Neural cell (in vitro differentiated cells): ENCODE data around the gene DHPS. TPM values are rescaled to one million over a fixed set of nuclear protein-coding genes. Genes with fewer than 3 reads are reported as not detected.
"Not testable (repeated sequence)": the region's sequence is repeated elsewhere in the genome, so short reads cannot be mapped to it uniquely, and the experiment has no call there.

Experiments used
- H2AFZ ChIP-seq: fragments of 200-600, 300-800 bp; sonication (generic), shearing (Covaris generic); 2 replicates; pipeline ENCODE4 v1.6.0; 2014; ENCODE audit warnings: low read depth, mild to moderate bottlenecking, antibody characterized with exemption, low read length, moderate library complexity
- H3F3A ChIP-seq: fragments of 200-600 bp; shearing (Covaris generic); 2 replicates; pipeline ENCODE4 v1.6.1; 2016; ENCODE audit warnings: mild to moderate bottlenecking, moderate library complexity, mixed read lengths, antibody characterized with exemption, low read length; ENCODE audit not compliant: insufficient read depth, poor library complexity, severe bottlenecking
- H3K27ac ChIP-seq: fragments of 200-600, 300-800 bp; sonication (generic), shearing (Covaris generic); 2 replicates; pipeline ENCODE4 v1.5.1; 2014; ENCODE audit warnings: mild to moderate bottlenecking, low read length, moderate library complexity
- H3K27me3 ChIP-seq: fragments of 300-800, 200-600 bp; sonication (generic), shearing (Covaris generic); 2 replicates; pipeline ENCODE4 v1.6.0; 2014; ENCODE audit warnings: mild to moderate bottlenecking, low read depth, low read length, moderate library complexity; ENCODE audit not compliant: insufficient read depth
- H3K36me3 ChIP-seq: fragments of 300-800, 200-600 bp; sonication (generic), shearing (Covaris generic); 2 replicates; pipeline ENCODE4 v1.5.1; 2014; ENCODE audit warnings: mild to moderate bottlenecking, antibody characterized with exemption, low read length, moderate library complexity; ENCODE audit not compliant: insufficient read depth
- H3K4me2 ChIP-seq: fragments of 300-800, 200-600 bp; sonication (generic), shearing (Covaris generic); 2 replicates; pipeline ENCODE4 v1.6.0; 2014; ENCODE audit warnings: mild to moderate bottlenecking, low read length
- H3K4me3 ChIP-seq: fragments of 300-800, 200-600 bp; sonication (generic), shearing (Covaris generic); 2 replicates; pipeline ENCODE4 v1.5.1; 2014; ENCODE audit warnings: mild to moderate bottlenecking, low read length, moderate library complexity
- H3K79me2 ChIP-seq: fragments of 200-600 bp; shearing (Covaris generic); replicated peaks from 2 replicates; pipeline ENCODE4 v1.6.0; 2014; ENCODE audit warnings: mild to moderate bottlenecking, low read length, moderate library complexity; ENCODE audit not compliant: insufficient read depth
- H3K9ac ChIP-seq: fragments of 300-800, 200-600 bp; sonication (generic), shearing (Covaris generic); 2 replicates; pipeline ENCODE4 v1.6.1; 2016; ENCODE audit warnings: mild to moderate bottlenecking, low read length, mixed read lengths
- H3K9me2 ChIP-seq: fragments of 200-600 bp; shearing (Covaris generic); 2 replicates; pipeline ENCODE4 v1.6.1; 2016; ENCODE audit warnings: mild to moderate bottlenecking, low read length, mixed read lengths; ENCODE audit not compliant: insufficient read depth
- H3K9me3 ChIP-seq: fragments of 200-600, 300-800 bp; sonication (generic), shearing (Covaris generic); 2 replicates; pipeline ENCODE4 v1.6.1; 2016; ENCODE audit warnings: mild to moderate bottlenecking, mixed run types, low read length, moderate library complexity, mixed read lengths
- H4K20me1 ChIP-seq: fragments of 200-600 bp; shearing (Covaris generic); 2 replicates; pipeline ENCODE4 v1.6.1; 2016; ENCODE audit warnings: mild to moderate bottlenecking, mixed run types; ENCODE audit not compliant: insufficient read depth
- EP300 ChIP-seq: fragments of 450-650 bp; conservative IDR thresholded peaks from 2 replicates; pipeline ENCODE4 v1.6.1; 2014; ENCODE audit warnings: antibody characterized with exemption, mild to moderate bottlenecking, moderate library complexity; ENCODE audit not compliant: poor library complexity, severe bottlenecking
- EZH2 ChIP-seq: fragments of 200-600, 300-800 bp; shearing (Covaris generic), sonication (generic); IDR thresholded peaks from 2 replicates; pipeline ENCODE4 v1.6.1; 2014; ENCODE audit warnings: antibody characterized with exemption, low read length, borderline replicate concordance, mild to moderate bottlenecking; ENCODE audit not compliant: insufficient read depth, poor library complexity, severe bottlenecking
- MXI1 ChIP-seq: fragments of 450-650 bp; conservative IDR thresholded peaks from 2 replicates; pipeline ENCODE4 v1.6.1; 2014; ENCODE audit warnings: antibody characterized with exemption, mild to moderate bottlenecking; ENCODE audit not compliant: poor library complexity, severe bottlenecking
- POLR2AphosphoS5 ChIP-seq: IDR thresholded peaks from 2 replicates; pipeline ENCODE4 v1.6.1; 2012
- RAD21 ChIP-seq: fragments of 450-650 bp; conservative IDR thresholded peaks from 2 replicates; pipeline ENCODE4 v1.6.1; 2014; ENCODE audit warnings: antibody characterized with exemption, mild to moderate bottlenecking, moderate library complexity
- SMC3 ChIP-seq: fragments of 450-650 bp; conservative IDR thresholded peaks from 2 replicates; pipeline ENCODE4 v1.6.1; 2014; ENCODE audit warnings: antibody characterized with exemption, mild to moderate bottlenecking, moderate library complexity; ENCODE audit not compliant: poor library complexity
- TAF1 ChIP-seq: IDR thresholded peaks from 2 replicates; pipeline ENCODE4 v1.6.1; 2012; ENCODE audit warnings: low read depth
- polyA plus RNA-seq: library from polyadenylated mRNA; depleted of rRNA; stranded (reverse); fragments of >200 nt; gene quantifications from 2 replicates; pipeline ENCODE4 v1.2.3, GENCODE V29; 2014
- TF ChIP-seq, protein P1 (sequence below): fragments of 450-650 bp; IDR thresholded peaks from 2 replicates; pipeline ENCODE4 v1.5.1; 2014; ENCODE audit warnings: antibody characterized with exemption, mild to moderate bottlenecking, moderate library complexity; ENCODE audit not compliant: poor library complexity, severe bottlenecking
- TF ChIP-seq, protein P2 (sequence below): IDR thresholded peaks from 2 replicates; pipeline ENCODE4 v1.6.1; 2012; ENCODE audit warnings: borderline replicate concordance

DHPS gene
- polyA plus RNA-seq, 1 donor from 2014 or later: 239 TPM

GRCh38 chr19:12701596-12702282, 20.1 kb upstream of the DHPS start:
- Histone ChIP-seq H3K36me3 (no peaks in the 10 kb centered on the region), H3K27me3 (no peaks in the 10 kb centered on the region)
- TF ChIP-seq SMC3 (no peak), TAF1 (no peak), EZH2 (no peak), EP300 (no peak), MXI1 (no peak), POLR2AphosphoS5 (no peak), RAD21 (no peak)
- TF ChIP-seq, protein P1, sequence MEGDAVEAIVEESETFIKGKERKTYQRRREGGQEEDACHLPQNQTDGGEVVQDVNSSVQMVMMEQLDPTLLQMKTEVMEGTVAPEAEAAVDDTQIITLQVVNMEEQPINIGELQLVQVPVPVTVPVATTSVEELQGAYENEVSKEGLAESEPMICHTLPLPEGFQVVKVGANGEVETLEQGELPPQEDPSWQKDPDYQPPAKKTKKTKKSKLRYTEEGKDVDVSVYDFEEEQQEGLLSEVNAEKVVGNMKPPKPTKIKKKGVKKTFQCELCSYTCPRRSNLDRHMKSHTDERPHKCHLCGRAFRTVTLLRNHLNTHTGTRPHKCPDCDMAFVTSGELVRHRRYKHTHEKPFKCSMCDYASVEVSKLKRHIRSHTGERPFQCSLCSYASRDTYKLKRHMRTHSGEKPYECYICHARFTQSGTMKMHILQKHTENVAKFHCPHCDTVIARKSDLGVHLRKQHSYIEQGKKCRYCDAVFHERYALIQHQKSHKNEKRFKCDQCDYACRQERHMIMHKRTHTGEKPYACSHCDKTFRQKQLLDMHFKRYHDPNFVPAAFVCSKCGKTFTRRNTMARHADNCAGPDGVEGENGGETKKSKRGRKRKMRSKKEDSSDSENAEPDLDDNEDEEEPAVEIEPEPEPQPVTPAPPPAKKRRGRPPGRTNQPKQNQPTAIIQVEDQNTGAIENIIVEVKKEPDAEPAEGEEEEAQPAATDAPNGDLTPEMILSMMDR: no peak
- TF ChIP-seq, protein P2, sequence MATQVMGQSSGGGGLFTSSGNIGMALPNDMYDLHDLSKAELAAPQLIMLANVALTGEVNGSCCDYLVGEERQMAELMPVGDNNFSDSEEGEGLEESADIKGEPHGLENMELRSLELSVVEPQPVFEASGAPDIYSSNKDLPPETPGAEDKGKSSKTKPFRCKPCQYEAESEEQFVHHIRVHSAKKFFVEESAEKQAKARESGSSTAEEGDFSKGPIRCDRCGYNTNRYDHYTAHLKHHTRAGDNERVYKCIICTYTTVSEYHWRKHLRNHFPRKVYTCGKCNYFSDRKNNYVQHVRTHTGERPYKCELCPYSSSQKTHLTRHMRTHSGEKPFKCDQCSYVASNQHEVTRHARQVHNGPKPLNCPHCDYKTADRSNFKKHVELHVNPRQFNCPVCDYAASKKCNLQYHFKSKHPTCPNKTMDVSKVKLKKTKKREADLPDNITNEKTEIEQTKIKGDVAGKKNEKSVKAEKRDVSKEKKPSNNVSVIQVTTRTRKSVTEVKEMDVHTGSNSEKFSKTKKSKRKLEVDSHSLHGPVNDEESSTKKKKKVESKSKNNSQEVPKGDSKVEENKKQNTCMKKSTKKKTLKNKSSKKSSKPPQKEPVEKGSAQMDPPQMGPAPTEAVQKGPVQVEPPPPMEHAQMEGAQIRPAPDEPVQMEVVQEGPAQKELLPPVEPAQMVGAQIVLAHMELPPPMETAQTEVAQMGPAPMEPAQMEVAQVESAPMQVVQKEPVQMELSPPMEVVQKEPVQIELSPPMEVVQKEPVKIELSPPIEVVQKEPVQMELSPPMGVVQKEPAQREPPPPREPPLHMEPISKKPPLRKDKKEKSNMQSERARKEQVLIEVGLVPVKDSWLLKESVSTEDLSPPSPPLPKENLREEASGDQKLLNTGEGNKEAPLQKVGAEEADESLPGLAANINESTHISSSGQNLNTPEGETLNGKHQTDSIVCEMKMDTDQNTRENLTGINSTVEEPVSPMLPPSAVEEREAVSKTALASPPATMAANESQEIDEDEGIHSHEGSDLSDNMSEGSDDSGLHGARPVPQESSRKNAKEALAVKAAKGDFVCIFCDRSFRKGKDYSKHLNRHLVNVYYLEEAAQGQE: no peak

DNA sequence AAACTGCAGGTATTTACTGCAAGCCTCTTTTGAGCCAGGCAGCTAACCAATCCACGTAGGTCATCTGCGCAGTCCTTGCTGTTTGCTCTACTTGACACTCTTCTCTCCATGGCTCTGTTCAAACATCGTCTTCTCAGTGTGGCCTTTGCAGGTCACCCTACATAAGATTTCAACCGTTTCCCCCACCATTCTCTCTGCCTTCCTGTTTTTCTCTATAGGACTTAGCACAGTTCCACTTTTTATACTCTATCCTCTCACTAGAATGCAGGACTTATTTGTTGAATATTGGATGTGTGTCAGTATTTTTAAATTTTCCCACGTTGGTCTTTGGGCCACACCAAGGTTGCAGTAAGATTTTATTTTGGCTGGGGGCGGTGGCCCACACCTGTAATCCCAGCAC, 16.5 kb upstream of the DHPS start:
- no peaks in the 10 kb centered on the region for H3K36me3 ChIP-seq
- no peak for TF ChIP-seq RAD21
- TF ChIP-seq SMC3: no peak
- TF ChIP-seq TAF1: no peak
- TF ChIP-seq, protein P1: no peak
- TF ChIP-seq, protein P2: no peak
- no peak for TF ChIP-seq EP300
- TF ChIP-seq MXI1: no peak
- no peak for TF ChIP-seq EZH2
- no peak for TF ChIP-seq POLR2AphosphoS5
- no peak overlapping the region for H3K4me3 ChIP-seq
- H3K27ac ChIP-seq: no peak overlapping the region
- H3F3A ChIP-seq: peaks cover 5% of the 10 kb centered on the region
- no peaks in the 10 kb centered on the region for H3K9me3 ChIP-seq
- H4K20me1 ChIP-seq: no peaks in the 10 kb centered on the region
- no peak overlapping the region for H3K4me2 ChIP-seq
- H3K79me2 ChIP-seq: no peaks in the 10 kb centered on the region
- H3K9ac ChIP-seq: no peak overlapping the region
- H3K27me3 ChIP-seq: no peaks in the 10 kb centered on the region
- no peaks in the 10 kb centered on the region for H3K9me2 ChIP-seq
- H2AFZ ChIP-seq: no peak overlapping the region

More at GRCh38 chr19:12701596-12702282, 20.1 kb upstream of the DHPS start:
- no peaks in the 10 kb centered on the region for H3K9me3 ChIP-seq
- no peaks in the 10 kb centered on the region for H4K20me1 ChIP-seq
- H3K27ac ChIP-seq: no peak overlapping the region
- no peaks in the 10 kb centered on the region for H3K9me2 ChIP-seq
- no peak overlapping the region for H3K9ac ChIP-seq
- H3K4me2 ChIP-seq: no peak overlapping the region
- H3K4me3 ChIP-seq: no peak overlapping the region
- H2AFZ ChIP-seq: no peak overlapping the region
- H3F3A ChIP-seq: peaks cover 4% of the 10 kb centered on the region
- H3K79me2 ChIP-seq: no peaks in the 10 kb centered on the region

DNA sequence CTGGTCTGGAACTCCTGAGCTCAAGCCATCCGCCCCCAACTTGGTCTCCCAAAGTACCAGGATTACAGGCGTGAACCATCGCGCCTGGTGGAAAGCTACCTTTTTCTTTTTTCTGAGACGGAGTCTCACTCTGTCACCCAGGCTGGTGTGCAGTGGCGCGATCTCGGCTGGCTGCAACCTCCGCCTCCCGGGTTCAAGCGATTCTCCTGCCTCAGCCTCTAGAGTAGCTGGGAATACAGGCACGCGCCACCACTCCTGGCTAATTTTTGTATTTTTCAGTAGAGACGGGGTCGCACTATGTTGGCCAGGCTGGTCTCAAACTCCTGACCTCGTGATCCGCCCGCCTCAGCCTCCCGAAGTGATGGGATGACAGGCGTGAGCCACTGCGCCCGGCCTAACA, 15.7 kb upstream of the DHPS start:
- H3K36me3 ChIP-seq, H2AFZ ChIP-seq, H3K9me2 ChIP-seq, H3K79me2 ChIP-seq, H3K4me3 ChIP-seq, H4K20me1 ChIP-seq, H3K27me3 ChIP-seq, H3K27ac ChIP-seq, H3F3A ChIP-seq, H3K9me3 ChIP-seq, H3K4me2 ChIP-seq: not testable (repeated sequence)
- peak overlapping the region; percentile 76 for H3K9ac ChIP-seq
